Fibroblast of villous mesenchyme (primary cell): ENCODE measurements around the gene PRKCB. TPM values are rescaled to one million over a fixed set of nuclear protein-coding genes. Genes with fewer than 3 reads are reported as not detected.

ENCODE experiments used
- DNase-seq: peaks from one replicate; pipeline ENCODE4 v3.0.0-alpha.2; 2010; ENCODE audit warnings: low read depth
- H3K4me3 ChIP-seq: 2 replicates; pipeline ENCODE4 v1.5.1; 2011; ENCODE audit warnings: low read depth, mild to moderate bottlenecking, low read length
- total RNA-seq: library from RNA; depleted of rRNA; stranded (reverse); fragments of >200 nt; gene quantifications from 2 replicates; pipeline ENCODE4 v1.2.3, GENCODE V29; 2012
- TF ChIP-seq, protein P1 (sequence below): IDR thresholded peaks from 2 replicates; pipeline ENCODE4 v1.5.1; 2012; ENCODE audit warnings: low read depth, mild to moderate bottlenecking, low read length; ENCODE audit not compliant: insufficient read depth

Gene PRKCB
- total RNA-seq, 1 donor, result not detected

DNA sequence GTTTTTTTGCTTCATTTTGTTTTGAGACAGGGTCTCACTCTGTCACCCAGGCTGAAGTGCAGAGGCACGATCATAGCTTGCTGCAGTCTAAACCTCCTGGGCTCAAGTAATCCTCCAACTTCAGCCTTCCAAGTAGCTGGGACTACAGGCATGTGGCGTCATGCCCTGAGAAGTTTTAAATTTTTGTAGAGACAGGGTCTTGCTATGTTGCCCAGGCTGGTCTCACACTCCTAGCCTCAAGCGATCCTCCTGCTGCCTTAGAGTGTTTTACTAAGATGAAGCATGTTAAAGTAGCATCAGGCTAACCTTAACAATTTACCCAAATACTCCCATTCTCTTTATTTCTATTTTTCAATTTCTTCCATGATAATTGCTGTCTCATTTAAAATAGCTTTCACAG lies 371.1 kb downstream of the PRKCB start:
- no peak overlapping the region for H3K4me3 ChIP-seq
- TF ChIP-seq, protein P1, sequence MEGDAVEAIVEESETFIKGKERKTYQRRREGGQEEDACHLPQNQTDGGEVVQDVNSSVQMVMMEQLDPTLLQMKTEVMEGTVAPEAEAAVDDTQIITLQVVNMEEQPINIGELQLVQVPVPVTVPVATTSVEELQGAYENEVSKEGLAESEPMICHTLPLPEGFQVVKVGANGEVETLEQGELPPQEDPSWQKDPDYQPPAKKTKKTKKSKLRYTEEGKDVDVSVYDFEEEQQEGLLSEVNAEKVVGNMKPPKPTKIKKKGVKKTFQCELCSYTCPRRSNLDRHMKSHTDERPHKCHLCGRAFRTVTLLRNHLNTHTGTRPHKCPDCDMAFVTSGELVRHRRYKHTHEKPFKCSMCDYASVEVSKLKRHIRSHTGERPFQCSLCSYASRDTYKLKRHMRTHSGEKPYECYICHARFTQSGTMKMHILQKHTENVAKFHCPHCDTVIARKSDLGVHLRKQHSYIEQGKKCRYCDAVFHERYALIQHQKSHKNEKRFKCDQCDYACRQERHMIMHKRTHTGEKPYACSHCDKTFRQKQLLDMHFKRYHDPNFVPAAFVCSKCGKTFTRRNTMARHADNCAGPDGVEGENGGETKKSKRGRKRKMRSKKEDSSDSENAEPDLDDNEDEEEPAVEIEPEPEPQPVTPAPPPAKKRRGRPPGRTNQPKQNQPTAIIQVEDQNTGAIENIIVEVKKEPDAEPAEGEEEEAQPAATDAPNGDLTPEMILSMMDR, result no peak
- DNase-seq, result no peak

- H3K4me3 ChIP-seq, result no peak overlapping the region
- no peak for DNase-seq
- TF ChIP-seq, protein P1, result no peak
Observed at GRCh38 chr16:24208710-24209109, 372.9 kb downstream of the PRKCB start.

DNA sequence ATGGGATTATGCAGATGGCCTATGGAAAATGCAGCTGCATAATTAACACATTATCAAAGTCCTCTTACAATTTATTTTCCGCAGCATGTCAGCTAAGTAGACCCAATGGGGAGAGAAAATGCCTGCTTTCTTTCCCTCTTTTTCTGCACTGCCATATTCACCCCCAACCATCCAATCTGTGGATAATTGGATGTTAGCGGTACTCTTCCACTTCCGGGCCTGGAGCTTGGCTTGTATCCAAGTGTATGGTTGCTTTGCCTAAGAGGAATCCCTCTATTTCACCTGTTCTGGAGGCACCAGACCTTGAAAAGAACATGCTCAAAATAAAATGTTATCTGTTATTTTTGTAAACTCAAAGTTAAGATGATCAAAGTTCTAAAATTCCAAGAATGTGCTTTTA lies 379.2 kb downstream of the PRKCB start:
- TF ChIP-seq, protein P1, result no peak
- DNase-seq, result no peak

DNA sequence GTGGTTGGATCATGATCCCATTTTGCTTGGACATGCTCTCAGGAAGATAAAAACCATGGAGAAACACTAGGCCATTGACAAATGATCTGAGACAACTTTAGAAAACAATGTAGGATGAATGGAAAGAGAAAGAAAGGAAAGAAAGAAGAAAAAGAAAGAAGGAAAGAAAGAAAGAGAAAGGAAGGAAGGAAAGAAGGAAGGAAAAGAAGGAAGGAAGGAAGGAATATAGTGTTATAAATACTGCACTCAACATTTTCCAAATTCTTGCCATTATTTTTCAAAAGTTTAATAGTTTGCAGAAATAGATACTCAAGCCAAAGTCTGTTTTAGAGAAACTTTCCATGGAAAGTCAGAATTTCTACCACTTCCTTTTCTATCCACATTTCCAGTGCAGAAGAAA lies 381.2 kb downstream of the PRKCB start:
- TF ChIP-seq, protein P1, result no peak
- no peak for DNase-seq
- H3K4me3 ChIP-seq, result no peak overlapping the region

More for the DNA sequence above, 379.2 kb downstream of the PRKCB start:
- no peak overlapping the region for H3K4me3 ChIP-seq

DNA sequence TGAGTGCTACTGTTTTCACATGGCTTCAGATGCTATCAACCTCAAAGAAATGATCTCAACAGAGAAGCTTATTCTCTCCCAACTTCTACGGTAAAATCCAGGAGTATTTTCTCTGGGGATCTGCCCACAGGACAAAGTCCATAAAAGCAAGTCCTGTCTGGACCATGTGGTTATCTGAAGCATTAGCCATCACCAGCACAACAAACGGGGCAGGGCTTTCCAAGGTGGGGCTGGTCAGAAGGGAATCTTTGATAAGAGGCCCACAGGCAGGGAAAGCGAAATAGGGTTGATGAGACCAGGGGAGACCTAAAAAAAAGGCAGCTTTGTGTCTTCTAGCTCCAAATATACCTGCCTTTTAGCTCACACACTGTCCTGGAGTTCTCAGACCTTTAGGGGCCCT lies 381.7 kb downstream of the PRKCB start:
- no peak overlapping the region for H3K4me3 ChIP-seq
- DNase-seq, result no peak
- TF ChIP-seq, protein P1, result no peak

DNA sequence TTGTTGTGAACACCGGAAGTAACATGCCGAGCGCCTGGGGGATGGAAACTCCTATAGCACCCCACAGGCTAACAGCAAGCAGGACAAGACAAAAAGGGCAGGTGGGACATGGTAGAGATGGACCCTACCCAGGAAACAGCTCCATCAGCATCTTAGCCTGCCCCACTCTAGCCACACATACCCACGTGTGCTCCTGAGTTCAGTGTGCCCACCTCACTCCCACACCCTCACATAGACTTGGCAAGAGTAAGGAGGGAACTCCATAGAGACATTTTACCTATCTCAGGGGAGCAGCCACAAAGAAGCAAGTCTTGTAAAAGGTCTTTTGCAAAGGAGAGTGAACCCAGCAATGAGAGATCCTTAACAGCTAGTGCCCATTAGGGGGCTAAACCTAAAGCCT lies 382.5 kb downstream of the PRKCB start:
- DNase-seq, result no peak
- H3K4me3 ChIP-seq, result no peak overlapping the region
- TF ChIP-seq, protein P1, result no peak

DNA sequence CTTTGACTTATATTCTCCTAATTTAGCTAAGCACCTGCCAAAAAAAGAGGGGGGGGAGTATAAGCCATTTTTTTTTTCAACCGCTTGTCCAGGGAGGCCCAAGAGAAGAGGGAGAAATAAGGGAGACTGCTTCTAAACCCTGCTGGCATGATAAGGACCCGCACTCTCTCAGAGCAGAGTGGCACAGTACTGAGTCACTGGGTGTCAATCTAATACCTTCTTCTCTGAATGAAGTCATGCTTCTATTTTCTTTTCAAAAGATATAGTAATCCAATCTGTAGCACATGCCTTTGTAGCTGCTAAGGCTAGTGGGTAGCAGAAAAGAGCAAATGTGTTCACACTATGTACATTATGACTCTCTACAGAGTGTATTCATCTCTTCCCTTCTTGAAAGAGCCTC lies 385.4 kb downstream of the PRKCB start:
- TF ChIP-seq, protein P1, result no peak
- H3K4me3 ChIP-seq, result no peak overlapping the region
- DNase-seq, result no peak
